PC-9 (cell line): ENCODE results near the gene ANKRD44.

Source experiments
- EZH2 ChIP-seq: fragments of 200-600 bp; sonication (generic); IDR thresholded peaks from 2 replicates; pipeline ENCODE4 v1.8.0; 2017; ENCODE audit warnings: antibody characterized with exemption, low read depth
- TF ChIP-seq, protein P1 (sequence below): fragments of 200-600 bp; sonication (generic); conservative IDR thresholded peaks from 2 replicates; pipeline ENCODE4 v1.6.1; 2017; ENCODE audit warnings: mixed run types, antibody characterized with exemption, mild to moderate bottlenecking, moderate library complexity

GRCh38 chr2:197189426-197190099 lies 121.0 kb downstream of the ANKRD44 start:
- TF ChIP-seq, protein P1, sequence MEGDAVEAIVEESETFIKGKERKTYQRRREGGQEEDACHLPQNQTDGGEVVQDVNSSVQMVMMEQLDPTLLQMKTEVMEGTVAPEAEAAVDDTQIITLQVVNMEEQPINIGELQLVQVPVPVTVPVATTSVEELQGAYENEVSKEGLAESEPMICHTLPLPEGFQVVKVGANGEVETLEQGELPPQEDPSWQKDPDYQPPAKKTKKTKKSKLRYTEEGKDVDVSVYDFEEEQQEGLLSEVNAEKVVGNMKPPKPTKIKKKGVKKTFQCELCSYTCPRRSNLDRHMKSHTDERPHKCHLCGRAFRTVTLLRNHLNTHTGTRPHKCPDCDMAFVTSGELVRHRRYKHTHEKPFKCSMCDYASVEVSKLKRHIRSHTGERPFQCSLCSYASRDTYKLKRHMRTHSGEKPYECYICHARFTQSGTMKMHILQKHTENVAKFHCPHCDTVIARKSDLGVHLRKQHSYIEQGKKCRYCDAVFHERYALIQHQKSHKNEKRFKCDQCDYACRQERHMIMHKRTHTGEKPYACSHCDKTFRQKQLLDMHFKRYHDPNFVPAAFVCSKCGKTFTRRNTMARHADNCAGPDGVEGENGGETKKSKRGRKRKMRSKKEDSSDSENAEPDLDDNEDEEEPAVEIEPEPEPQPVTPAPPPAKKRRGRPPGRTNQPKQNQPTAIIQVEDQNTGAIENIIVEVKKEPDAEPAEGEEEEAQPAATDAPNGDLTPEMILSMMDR: no peak
- no peak for TF ChIP-seq EZH2
